ENCODE measurements around the gene ELL3. TPM values are rescaled to one million over a fixed set of nuclear protein-coding genes. Genes with fewer than 3 reads are reported as not detected.

ELL3 gene, protein sequence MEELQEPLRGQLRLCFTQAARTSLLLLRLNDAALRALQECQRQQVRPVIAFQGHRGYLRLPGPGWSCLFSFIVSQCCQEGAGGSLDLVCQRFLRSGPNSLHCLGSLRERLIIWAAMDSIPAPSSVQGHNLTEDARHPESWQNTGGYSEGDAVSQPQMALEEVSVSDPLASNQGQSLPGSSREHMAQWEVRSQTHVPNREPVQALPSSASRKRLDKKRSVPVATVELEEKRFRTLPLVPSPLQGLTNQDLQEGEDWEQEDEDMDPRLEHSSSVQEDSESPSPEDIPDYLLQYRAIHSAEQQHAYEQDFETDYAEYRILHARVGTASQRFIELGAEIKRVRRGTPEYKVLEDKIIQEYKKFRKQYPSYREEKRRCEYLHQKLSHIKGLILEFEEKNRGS
- 1.8 and 1.9 TPM in 2 replicates for total RNA-seq

DNA sequence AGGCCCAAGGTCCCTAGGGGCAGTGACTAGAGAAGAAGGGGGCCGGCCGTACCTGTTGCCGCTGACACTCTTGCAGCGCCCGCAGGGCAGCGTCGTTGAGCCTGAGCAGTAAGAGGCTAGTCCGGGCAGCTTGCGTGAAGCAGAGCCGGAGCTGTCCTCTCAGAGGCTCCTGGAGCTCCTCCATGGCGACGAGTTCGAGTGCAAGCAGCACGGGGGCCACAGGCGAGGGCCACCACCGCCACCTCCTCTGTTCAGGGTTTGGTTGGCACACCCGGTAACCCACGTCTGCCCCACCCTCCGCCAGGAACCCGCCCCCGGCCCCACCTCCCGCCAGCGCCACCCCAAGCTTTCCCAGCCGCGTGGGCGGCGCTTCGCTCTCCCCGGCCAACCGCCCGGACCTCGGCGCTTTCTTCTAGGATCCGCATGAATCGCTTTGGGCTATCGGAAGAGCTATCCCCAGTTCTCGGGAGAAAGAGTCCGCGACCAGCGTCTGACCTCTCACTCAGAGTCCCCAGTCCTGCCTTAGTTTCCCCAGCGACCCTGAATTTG, at the start of gene ELL3:
TSS of gene ELL3 (minus strand) at position 249 of the 549 bp plus-strand sequence. CDS start at position 184, 65 bp downstream.

GRCh38 chr15:43824302-43825246, 47.8 kb upstream of the ELL3 start, which contains the start of gene MFAP1:
MFAP1 (minus strand) TSS chr15:43824690; CDS start chr15:43824569, 121 bp downstream.

DNA sequence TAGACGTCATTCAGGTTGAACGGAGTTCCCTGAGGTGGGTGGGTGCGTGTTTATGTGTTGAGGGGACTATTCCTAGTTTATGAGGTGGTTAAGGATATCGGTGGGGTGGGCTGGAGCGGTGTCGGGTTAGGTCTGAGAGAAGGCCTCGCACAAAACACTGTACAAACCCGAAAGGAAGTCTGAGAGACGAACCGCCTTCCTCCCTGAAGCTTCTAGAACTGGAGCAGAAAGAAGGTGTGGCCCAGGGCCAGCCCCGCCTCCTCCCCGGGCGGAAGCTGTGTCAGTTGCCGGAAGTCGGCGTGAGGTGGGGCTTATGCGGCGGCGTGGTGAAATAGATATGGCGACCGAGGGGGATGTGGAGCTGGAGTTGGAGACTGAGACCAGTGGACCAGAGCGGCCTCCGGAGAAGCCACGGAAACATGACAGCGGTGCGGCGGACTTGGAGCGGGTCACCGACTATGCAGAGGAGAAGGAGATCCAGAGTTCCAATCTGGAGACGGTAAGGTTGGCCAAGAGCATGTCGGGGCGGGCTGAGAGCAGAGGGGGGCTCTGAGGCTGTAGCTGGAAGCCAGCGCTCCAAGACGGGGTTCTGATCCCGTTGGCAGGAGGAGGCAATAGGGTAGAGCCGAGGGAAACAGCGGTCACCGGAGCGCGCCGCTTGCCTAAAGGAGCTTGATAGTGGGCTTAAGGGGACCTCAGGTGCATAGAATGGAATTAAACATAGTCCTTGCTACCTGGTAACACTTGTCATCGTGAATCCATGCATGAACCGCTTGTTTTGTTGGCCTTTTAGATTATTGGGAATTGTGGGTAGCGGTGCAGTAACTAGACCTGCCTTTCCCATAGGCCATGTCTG, 23.7 kb upstream of the ELL3 start, which contains the start of gene HYPK:
TSS of gene HYPK (plus strand) at position 314 of the 856 bp plus-strand sequence. CDS start at position 338, 24 bp downstream.

DNA sequence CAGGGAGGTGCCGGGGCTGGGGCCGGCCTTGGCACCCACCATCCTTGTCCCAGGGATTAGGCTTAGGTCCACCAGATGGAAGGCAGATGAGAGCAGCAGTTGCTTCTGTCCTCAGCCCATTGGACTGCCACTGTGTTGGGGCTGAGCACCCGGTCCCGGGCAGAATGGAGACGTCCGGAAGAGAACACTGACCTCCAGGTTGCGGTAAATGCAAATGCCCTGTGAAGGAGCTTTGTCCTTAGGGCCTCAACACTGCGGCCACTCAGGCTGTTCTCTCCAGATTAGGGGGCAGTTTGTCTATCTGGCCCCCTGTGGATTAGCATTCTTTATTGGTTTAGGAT, 23.1 kb upstream of the ELL3 start, which contains the start of gene SERINC4:
TSS of gene SERINC4 (minus strand) at position 276 of the 341 bp plus-strand sequence. CDS start at position 42, 234 bp downstream.

GRCh38 chr15:43791993-43792760, 15.4 kb upstream of the ELL3 start, which contains the start of gene SERF2:
SERF2 (plus strand) TSS chr15:43792320; CDS start chr15:43792377, 57 bp downstream.

GRCh38 chr15:43746245-43746902, 30.4 kb downstream of the ELL3 start, which contains the start of gene PDIA3:
PDIA3 (plus strand) TSS chr15:43746438; CDS start chr15:43746540, 102 bp downstream.

Other genes starting within 250 kb of the ELL3 start
- gene PPIP5K1, start 186.8 kb downstream of the ELL3 start, total RNA-seq = 16.5 and 18.4 TPM in 2 replicates
- not detected in 2 replicates for gene CKMT1B, start 182.9 kb downstream of the ELL3 start, total RNA-seq
- not detected in 2 replicates for gene STRC, start 158.2 kb downstream of the ELL3 start, total RNA-seq
- gene CATSPER2, start 128.1 kb downstream of the ELL3 start, total RNA-seq = 1.1 and 1.6 TPM in 2 replicates
- not detected in 2 replicates for gene CKMT1A, start 83.1 kb downstream of the ELL3 start, total RNA-seq
- gene PDIA3, start 30.5 kb downstream of the ELL3 start, total RNA-seq = 119 and 192 TPM in 2 replicates
- 273 and 292 TPM in 2 replicates for gene SERF2, start 15.4 kb upstream of the ELL3 start, total RNA-seq
- not detected in 2 replicates for gene SERINC4, start 23.3 kb upstream of the ELL3 start, total RNA-seq
- 7.7 and 9.4 TPM in 2 replicates for gene HYPK, start 23.6 kb upstream of the ELL3 start, total RNA-seq
- 25.7 and 29.6 TPM in 2 replicates for gene MFAP1, start 47.7 kb upstream of the ELL3 start, total RNA-seq
- gene WDR76, start 50.0 kb upstream of the ELL3 start, total RNA-seq = 6.6 and 11.2 TPM in 2 replicates

Data from endothelial cell of coronary artery (primary cell).